SK-N-SH treated with all-trans-retinoic acid at 6 μM for 48 hours (cell line): ENCODE data around the gene ARHGAP25.
A peak's percentile ranks its signal among the peaks of the same experiment; 100 is the strongest.

Source experiments
- ATAC-seq: fragments of 200-7000 bp; cut with Tn5 transposase; 3 replicates; pipeline ENCODE4 v1.9.1; 2020; ENCODE audit warnings: mild to moderate bottlenecking, moderate library complexity
- BACH2 ChIP-seq: fragments of 250-450 bp; sonication (Bioruptor Pico); IDR thresholded peaks from 2 replicates; pipeline ENCODE4 v1.9.0; 2021; ENCODE audit warnings: mild to moderate bottlenecking, borderline replicate concordance
- CSDC2 ChIP-seq: fragments of 250-450 bp; sonication (Bioruptor Pico); IDR thresholded peaks from 2 replicates; pipeline ENCODE4 v1.5.0; 2020; ENCODE audit warnings: mild to moderate bottlenecking, moderate library complexity
- ESRRG ChIP-seq: fragments of 250-450 bp; sonication (Bioruptor Pico); IDR thresholded peaks from 2 replicates; pipeline ENCODE4 v1.6.1; 2021; ENCODE audit warnings: mild to moderate bottlenecking
- GLIS3 ChIP-seq: fragments of 250-450 bp; sonication (Bioruptor Pico); IDR thresholded peaks from 2 replicates; pipeline ENCODE4 v1.5.0; 2020; ENCODE audit warnings: mild to moderate bottlenecking, moderate library complexity
- ISL1 ChIP-seq: fragments of 250-450 bp; sonication (Bioruptor Pico); IDR thresholded peaks from 2 replicates; pipeline ENCODE4 v2.1.2; 2022; ENCODE audit warnings: mild to moderate bottlenecking, moderate library complexity
- PPARA ChIP-seq: fragments of 250-450 bp; sonication (Bioruptor Pico); IDR thresholded peaks from 2 replicates; pipeline ENCODE4 v1.5.0; 2020; ENCODE audit warnings: mild to moderate bottlenecking, borderline replicate concordance
- RARB ChIP-seq: fragments of 250-450 bp; sonication (Bioruptor Pico); IDR thresholded peaks from 2 replicates; pipeline ENCODE4 v1.8.0; 2021; ENCODE audit warnings: mild to moderate bottlenecking, moderate library complexity
- SNAI2 ChIP-seq: fragments of 250-450 bp; sonication (Bioruptor Pico); IDR thresholded peaks from 2 replicates; pipeline ENCODE4 v1.5.0; 2020; ENCODE audit warnings: mild to moderate bottlenecking, moderate library complexity
- TCF4 ChIP-seq: fragments of 250-450 bp; sonication (Bioruptor Pico); IDR thresholded peaks from 2 replicates; pipeline ENCODE4 v1.8.0; 2021; ENCODE audit warnings: mild to moderate bottlenecking, moderate library complexity, borderline replicate concordance
- TOX ChIP-seq: fragments of 250-450 bp; sonication (Bioruptor Pico); IDR thresholded peaks from 2 replicates; pipeline ENCODE4 v1.8.0; 2021; ENCODE audit warnings: mild to moderate bottlenecking, moderate library complexity, borderline replicate concordance
- ZC3H10 ChIP-seq: fragments of 250-450 bp; sonication (Bioruptor Pico); IDR thresholded peaks from 2 replicates; pipeline ENCODE4 v1.5.1; 2021; ENCODE audit warnings: mild to moderate bottlenecking, moderate library complexity
- ZFP3 ChIP-seq: fragments of 250-450 bp; sonication (Bioruptor Pico); IDR thresholded peaks from 2 replicates; pipeline ENCODE4 v1.5.0; 2020; ENCODE audit warnings: mild to moderate bottlenecking, moderate library complexity
- ZNF565 ChIP-seq: fragments of 450-650 bp; formaldehyde crosslinking; conservative IDR thresholded peaks from 2 replicates; pipeline ENCODE4 v1.5.0; 2020; ENCODE audit warnings: low read depth, mild to moderate bottlenecking, moderate library complexity
- ZNF70 ChIP-seq: fragments of 450-650 bp; formaldehyde crosslinking; IDR thresholded peaks from 2 replicates; pipeline ENCODE4 v1.5.0; 2020; ENCODE audit warnings: mild to moderate bottlenecking, moderate library complexity
- TF ChIP-seq, protein P1 (sequence below): fragments of 250-450 bp; sonication (Bioruptor Pico); IDR thresholded peaks from 2 replicates; pipeline ENCODE4 v1.5.1; 2021; ENCODE audit warnings: mild to moderate bottlenecking, moderate library complexity
- TF ChIP-seq, protein P2 (sequence below): fragments of 250-450 bp; sonication (Bioruptor Pico); IDR thresholded peaks from 2 replicates; pipeline ENCODE4 v1.5.0; 2020; ENCODE audit warnings: mild to moderate bottlenecking, moderate library complexity
- TF ChIP-seq, protein P3 (sequence below): fragments of 250-450 bp; sonication (Bioruptor Pico); IDR thresholded peaks from 2 replicates; pipeline ENCODE4 v1.8.0; 2021; ENCODE audit warnings: low read depth, mild to moderate bottlenecking, moderate library complexity, borderline replicate concordance
- TF ChIP-seq, protein P4 (sequence below): fragments of 250-450 bp; sonication (Bioruptor Pico); IDR thresholded peaks from 2 replicates; pipeline ENCODE4 v1.8.0; 2020; ENCODE audit warnings: mild to moderate bottlenecking, moderate library complexity, borderline replicate concordance
- TF ChIP-seq, protein P5 (sequence below): fragments of 250-450 bp; sonication (Bioruptor Pico); IDR thresholded peaks from 2 replicates; pipeline ENCODE4 v1.5.1; 2020; ENCODE audit warnings: low read depth, mild to moderate bottlenecking, moderate library complexity

The ARHGAP25 gene

DNA sequence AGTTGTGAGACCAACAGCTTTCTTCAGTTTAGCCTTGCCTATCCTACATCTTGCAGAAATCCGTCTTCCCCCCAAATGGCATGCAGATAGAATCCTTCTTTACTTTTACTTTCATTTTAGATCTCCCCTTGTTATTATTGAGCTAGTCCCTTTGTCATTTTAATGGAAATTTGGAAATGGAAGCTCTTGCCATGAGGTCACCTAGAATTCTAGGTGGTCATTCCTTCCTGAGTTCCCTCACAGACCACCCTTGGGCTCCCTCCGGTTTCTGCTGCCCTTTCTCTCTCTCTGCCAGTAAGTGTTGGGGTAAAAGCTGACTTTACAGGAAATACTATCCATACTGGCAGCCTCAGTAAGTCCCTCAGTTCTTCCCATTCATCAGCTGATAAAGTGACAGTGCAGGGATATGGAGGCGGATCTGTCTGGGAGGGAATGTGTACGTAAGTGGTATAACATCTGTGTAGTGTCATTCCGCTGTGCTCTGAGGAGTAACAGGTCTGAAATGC lies 30.2 kb downstream of the ARHGAP25 start:
- ATAC-seq = peak; percentile 25; the same call in 2 of the 3 replicates
- TF ChIP-seq, protein P1, sequence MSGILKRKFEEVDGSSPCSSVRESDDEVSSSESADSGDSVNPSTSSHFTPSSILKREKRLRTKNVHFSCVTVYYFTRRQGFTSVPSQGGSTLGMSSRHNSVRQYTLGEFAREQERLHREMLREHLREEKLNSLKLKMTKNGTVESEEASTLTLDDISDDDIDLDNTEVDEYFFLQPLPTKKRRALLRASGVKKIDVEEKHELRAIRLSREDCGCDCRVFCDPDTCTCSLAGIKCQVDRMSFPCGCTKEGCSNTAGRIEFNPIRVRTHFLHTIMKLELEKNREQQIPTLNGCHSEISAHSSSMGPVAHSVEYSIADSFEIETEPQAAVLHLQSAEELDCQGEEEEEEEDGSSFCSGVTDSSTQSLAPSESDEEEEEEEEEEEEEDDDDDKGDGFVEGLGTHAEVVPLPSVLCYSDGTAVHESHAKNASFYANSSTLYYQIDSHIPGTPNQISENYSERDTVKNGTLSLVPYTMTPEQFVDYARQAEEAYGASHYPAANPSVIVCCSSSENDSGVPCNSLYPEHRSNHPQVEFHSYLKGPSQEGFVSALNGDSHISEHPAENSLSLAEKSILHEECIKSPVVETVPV = no peak
- TF ChIP-seq ISL1 = peak; percentile 63

- no peak for ATAC-seq
- TF ChIP-seq, protein P2, sequence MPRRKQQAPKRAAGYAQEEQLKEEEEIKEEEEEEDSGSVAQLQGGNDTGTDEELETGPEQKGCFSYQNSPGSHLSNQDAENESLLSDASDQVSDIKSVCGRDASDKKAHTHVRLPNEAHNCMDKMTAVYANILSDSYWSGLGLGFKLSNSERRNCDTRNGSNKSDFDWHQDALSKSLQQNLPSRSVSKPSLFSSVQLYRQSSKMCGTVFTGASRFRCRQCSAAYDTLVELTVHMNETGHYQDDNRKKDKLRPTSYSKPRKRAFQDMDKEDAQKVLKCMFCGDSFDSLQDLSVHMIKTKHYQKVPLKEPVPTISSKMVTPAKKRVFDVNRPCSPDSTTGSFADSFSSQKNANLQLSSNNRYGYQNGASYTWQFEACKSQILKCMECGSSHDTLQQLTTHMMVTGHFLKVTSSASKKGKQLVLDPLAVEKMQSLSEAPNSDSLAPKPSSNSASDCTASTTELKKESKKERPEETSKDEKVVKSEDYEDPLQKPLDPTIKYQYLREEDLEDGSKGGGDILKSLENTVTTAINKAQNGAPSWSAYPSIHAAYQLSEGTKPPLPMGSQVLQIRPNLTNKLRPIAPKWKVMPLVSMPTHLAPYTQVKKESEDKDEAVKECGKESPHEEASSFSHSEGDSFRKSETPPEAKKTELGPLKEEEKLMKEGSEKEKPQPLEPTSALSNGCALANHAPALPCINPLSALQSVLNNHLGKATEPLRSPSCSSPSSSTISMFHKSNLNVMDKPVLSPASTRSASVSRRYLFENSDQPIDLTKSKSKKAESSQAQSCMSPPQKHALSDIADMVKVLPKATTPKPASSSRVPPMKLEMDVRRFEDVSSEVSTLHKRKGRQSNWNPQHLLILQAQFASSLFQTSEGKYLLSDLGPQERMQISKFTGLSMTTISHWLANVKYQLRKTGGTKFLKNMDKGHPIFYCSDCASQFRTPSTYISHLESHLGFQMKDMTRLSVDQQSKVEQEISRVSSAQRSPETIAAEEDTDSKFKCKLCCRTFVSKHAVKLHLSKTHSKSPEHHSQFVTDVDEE = no peak
- TF ChIP-seq ZNF565 (CRISPR knock-in tag) (no peak), TOX (CRISPR knock-in tag) (no peak), CSDC2 (CRISPR knock-in tag) (no peak)
Measured at GRCh38 chr2:68765739-68766375, 31.2 kb downstream of the ARHGAP25 start.

DNA sequence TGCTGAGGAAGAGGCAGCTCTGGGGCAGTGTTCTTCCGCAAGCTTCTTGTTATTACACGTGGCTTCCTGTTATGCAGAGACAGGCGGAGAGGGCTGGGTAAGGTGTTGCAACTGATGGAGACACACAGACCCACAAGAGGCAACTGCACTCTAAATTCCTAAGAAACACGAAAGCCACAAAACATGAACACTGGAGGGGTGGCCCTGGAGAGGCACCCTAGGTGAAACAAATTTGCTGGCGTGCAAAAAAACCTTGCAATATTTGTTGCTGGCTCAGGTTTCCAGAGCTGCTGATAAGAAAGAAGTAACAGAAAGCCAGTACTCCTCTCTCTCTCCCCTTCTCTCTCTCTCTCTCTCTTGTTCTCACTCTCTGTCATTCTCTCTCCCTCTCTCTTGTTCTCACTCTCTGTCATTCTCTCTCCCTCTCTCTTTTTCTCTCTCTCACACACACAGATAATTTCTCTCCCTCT lies 31.8 kb downstream of the ARHGAP25 start:
- no peak for ATAC-seq

GRCh38 chr2:68767031-68767961 lies 32.7 kb downstream of the ARHGAP25 start:
- no peak for ATAC-seq
- TF ChIP-seq PPARA (CRISPR knock-in tag) = no peak
- TF ChIP-seq ZNF565 (CRISPR knock-in tag) = no peak
- TF ChIP-seq, protein P3, sequence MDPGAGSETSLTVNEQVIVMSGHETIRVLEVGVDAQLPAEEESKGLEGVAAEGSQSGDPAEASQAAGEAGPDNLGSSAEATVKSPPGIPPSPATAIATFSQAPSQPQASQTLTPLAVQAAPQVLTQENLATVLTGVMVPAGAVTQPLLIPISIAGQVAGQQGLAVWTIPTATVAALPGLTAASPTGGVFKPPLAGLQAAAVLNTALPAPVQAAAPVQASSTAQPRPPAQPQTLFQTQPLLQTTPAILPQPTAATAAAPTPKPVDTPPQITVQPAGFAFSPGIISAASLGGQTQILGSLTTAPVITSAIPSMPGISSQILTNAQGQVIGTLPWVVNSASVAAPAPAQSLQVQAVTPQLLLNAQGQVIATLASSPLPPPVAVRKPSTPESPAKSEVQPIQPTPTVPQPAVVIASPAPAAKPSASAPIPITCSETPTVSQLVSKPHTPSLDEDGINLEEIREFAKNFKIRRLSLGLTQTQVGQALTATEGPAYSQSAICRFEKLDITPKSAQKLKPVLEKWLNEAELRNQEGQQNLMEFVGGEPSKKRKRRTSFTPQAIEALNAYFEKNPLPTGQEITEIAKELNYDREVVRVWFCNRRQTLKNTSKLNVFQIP (CRISPR knock-in tag) = no peak
- no peak for TF ChIP-seq ZNF70
- no peak for TF ChIP-seq SNAI2 (CRISPR knock-in tag)
- TF ChIP-seq, protein P4, sequence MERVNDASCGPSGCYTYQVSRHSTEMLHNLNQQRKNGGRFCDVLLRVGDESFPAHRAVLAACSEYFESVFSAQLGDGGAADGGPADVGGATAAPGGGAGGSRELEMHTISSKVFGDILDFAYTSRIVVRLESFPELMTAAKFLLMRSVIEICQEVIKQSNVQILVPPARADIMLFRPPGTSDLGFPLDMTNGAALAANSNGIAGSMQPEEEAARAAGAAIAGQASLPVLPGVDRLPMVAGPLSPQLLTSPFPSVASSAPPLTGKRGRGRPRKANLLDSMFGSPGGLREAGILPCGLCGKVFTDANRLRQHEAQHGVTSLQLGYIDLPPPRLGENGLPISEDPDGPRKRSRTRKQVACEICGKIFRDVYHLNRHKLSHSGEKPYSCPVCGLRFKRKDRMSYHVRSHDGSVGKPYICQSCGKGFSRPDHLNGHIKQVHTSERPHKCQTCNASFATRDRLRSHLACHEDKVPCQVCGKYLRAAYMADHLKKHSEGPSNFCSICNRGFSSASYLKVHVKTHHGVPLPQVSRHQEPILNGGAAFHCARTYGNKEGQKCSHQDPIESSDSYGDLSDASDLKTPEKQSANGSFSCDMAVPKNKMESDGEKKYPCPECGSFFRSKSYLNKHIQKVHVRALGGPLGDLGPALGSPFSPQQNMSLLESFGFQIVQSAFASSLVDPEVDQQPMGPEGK (CRISPR knock-in tag) = no peak
- no peak for TF ChIP-seq TOX (CRISPR knock-in tag)
- no peak for TF ChIP-seq ZC3H10 (CRISPR knock-in tag)
- TF ChIP-seq RARB (CRISPR knock-in tag) = no peak
- no peak for TF ChIP-seq ISL1
- TF ChIP-seq, protein P1 = no peak
- TF ChIP-seq TCF4 (CRISPR knock-in tag) = no peak

More for the DNA sequence above, 31.8 kb downstream of the ARHGAP25 start:
- TF ChIP-seq BACH2 (CRISPR knock-in tag) = no peak
- TF ChIP-seq GLIS3 (CRISPR knock-in tag) = no peak
- TF ChIP-seq, protein P1 = no peak
- no peak for TF ChIP-seq ZNF565 (CRISPR knock-in tag)
- TF ChIP-seq ZFP3 (CRISPR knock-in tag) = no peak
- no peak for TF ChIP-seq ISL1
- no peak for TF ChIP-seq CSDC2 (CRISPR knock-in tag)
- no peak for TF ChIP-seq ESRRG
- no peak for TF ChIP-seq PPARA (CRISPR knock-in tag)
- TF ChIP-seq RARB (CRISPR knock-in tag) = no peak
- TF ChIP-seq, protein P5, sequence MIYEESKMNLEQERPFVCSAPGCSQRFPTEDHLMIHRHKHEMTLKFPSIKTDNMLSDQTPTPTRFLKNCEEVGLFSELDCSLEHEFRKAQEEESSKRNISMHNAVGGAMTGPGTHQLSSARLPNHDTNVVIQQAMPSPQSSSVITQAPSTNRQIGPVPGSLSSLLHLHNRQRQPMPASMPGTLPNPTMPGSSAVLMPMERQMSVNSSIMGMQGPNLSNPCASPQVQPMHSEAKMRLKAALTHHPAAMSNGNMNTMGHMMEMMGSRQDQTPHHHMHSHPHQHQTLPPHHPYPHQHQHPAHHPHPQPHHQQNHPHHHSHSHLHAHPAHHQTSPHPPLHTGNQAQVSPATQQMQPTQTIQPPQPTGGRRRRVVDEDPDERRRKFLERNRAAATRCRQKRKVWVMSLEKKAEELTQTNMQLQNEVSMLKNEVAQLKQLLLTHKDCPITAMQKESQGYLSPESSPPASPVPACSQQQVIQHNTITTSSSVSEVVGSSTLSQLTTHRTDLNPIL (CRISPR knock-in tag) = no peak
